Testis (tissue), 2 donors: ENCODE data around the gene ALDH1L1.

Source experiments
- CTCF ChIP-seq, 3 experiments: fragments of 450-650 bp in 2 of 3; fragments of 200-600 bp in 1 of 3; sonication (generic) in 1 of 3; IDR thresholded peaks; one replicate each; pipeline ENCODE4 v1.5.1; 2016 to 2019; ENCODE audit warnings: antibody characterized with exemption in 3 of 3, mild to moderate bottlenecking in 2 of 3, moderate library complexity in 1 of 3
- POLR2A ChIP-seq: fragments of 450-650 bp; IDR thresholded peaks from one replicate; pipeline ENCODE4 v1.6.1; 2017; ENCODE audit warnings: antibody characterized with exemption, mild to moderate bottlenecking, moderate library complexity

- TF ChIP-seq POLR2A (no peak), CTCF (IDR thresholded peaks at IDR 0.05) (no peak)
These were observed 73.8 kb downstream of the ALDH1L1 start for GRCh38 chr3:126106336-126107202.
